Vagina (tissue), 2 donors: Measurements from ENCODE around the gene SLC17A9.

Experiments
- POLR2A ChIP-seq, 2 donors: fragments of 450-650 bp; IDR thresholded peaks; one replicate each; pipeline ENCODE4 v1.6.1; 2017; ENCODE audit warnings: antibody characterized with exemption in 2 of 2, mild to moderate bottlenecking in 2 of 2, moderate library complexity in 2 of 2
- TF ChIP-seq, protein P1 (sequence below), 3 experiments: fragments of 450-650 bp in 2 of 3; fragments of 200-600 bp in 1 of 3; sonication (generic) in 1 of 3; IDR thresholded peaks; one replicate each; pipeline ENCODE4 v1.5.1; 2017 to 2019; ENCODE audit warnings: antibody characterized with exemption in 3 of 3, mild to moderate bottlenecking in 2 of 3, moderate library complexity in 2 of 3

DNA sequence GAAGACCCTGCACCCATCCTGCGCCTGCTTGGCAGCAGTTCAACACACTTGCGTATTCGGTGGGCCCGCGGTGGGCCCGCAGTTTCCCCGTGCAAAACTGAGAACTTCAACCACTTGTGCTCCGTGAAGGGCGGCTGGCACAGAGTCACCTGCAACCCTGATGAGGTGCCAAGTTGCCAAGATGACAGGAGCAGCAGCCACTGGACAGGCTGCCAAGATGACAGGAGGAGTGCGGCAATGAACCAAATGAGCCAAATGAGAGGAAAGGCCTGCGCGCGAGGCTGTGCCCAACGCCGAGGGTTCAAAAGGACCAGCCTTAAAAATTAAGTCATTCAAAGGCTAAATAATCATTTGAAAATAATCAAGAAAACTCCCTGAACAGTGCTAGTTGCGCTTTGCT is 46.3 kb upstream of the SLC17A9 start:
- TF ChIP-seq, protein P1, sequence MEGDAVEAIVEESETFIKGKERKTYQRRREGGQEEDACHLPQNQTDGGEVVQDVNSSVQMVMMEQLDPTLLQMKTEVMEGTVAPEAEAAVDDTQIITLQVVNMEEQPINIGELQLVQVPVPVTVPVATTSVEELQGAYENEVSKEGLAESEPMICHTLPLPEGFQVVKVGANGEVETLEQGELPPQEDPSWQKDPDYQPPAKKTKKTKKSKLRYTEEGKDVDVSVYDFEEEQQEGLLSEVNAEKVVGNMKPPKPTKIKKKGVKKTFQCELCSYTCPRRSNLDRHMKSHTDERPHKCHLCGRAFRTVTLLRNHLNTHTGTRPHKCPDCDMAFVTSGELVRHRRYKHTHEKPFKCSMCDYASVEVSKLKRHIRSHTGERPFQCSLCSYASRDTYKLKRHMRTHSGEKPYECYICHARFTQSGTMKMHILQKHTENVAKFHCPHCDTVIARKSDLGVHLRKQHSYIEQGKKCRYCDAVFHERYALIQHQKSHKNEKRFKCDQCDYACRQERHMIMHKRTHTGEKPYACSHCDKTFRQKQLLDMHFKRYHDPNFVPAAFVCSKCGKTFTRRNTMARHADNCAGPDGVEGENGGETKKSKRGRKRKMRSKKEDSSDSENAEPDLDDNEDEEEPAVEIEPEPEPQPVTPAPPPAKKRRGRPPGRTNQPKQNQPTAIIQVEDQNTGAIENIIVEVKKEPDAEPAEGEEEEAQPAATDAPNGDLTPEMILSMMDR (IDR thresholded peaks at IDR 0.05), result no peak
- TF ChIP-seq POLR2A (IDR thresholded peaks at IDR 0.05), result no peak
